GM23338 (cell line): Measurements from ENCODE around the gene ASB16.

Experiments
- CREB1 ChIP-seq: fragments of 250-450 bp; sonication (Bioruptor Pico); IDR thresholded peaks from 2 replicates; pipeline ENCODE4 v1.5.0; 2020; ENCODE audit warnings: low read depth, mild to moderate bottlenecking, moderate library complexity
- CTCF ChIP-seq, 2 experiments: fragments of 200-600 bp in 1 of 2; sonication (generic) in 1 of 2; conservative IDR thresholded peaks; 2 replicates each; pipeline versions ENCODE4 v1.5.1 to v1.6.1; 2016 to 2017; ENCODE audit warnings: antibody characterized with exemption in 2 of 2, low read depth in 2 of 2, mild to moderate bottlenecking in 2 of 2, moderate library complexity in 1 of 2
- EZH2 ChIP-seq: fragments of 200-600 bp; sonication (generic); IDR thresholded peaks from one replicate; pipeline ENCODE4 v1.8.0; 2017; ENCODE audit warnings: antibody characterized with exemption, mild to moderate bottlenecking, low read depth; ENCODE audit not compliant: unreplicated experiment
- EZH2phosphoT487 ChIP-seq: fragments of 200-600 bp; sonication (generic); IDR thresholded peaks from one replicate; pipeline ENCODE4 v1.8.1; 2018; ENCODE audit warnings: antibody characterized with exemption; ENCODE audit not compliant: unreplicated experiment
- POLR2AphosphoS5 ChIP-seq: IDR thresholded peaks from 2 replicates; pipeline ENCODE4 v1.6.1; 2016; ENCODE audit warnings: antibody characterized with exemption, low read depth
- ZNF331 ChIP-seq: fragments of 250-450 bp; sonication (Bioruptor Pico); IDR thresholded peaks from 2 replicates; pipeline ENCODE4 v1.5.0; 2020; ENCODE audit warnings: low read depth, mild to moderate bottlenecking, moderate library complexity
- TF ChIP-seq, protein P1 (sequence below): IDR thresholded peaks from 2 replicates; pipeline ENCODE4 v1.6.1; 2016; ENCODE audit warnings: antibody characterized with exemption

GRCh38 chr17:44120851-44121605 is 49.5 kb upstream of the ASB16 start:
- TF ChIP-seq EZH2phosphoT487 = no peak
- TF ChIP-seq, protein P1, sequence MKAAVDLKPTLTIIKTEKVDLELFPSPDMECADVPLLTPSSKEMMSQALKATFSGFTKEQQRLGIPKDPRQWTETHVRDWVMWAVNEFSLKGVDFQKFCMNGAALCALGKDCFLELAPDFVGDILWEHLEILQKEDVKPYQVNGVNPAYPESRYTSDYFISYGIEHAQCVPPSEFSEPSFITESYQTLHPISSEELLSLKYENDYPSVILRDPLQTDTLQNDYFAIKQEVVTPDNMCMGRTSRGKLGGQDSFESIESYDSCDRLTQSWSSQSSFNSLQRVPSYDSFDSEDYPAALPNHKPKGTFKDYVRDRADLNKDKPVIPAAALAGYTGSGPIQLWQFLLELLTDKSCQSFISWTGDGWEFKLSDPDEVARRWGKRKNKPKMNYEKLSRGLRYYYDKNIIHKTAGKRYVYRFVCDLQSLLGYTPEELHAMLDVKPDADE = no peak
- no peak for TF ChIP-seq CTCF (conservative IDR thresholded peaks at IDR 0.05; ENCODE audit: low read depth in 2 of 2)
- no peak for TF ChIP-seq CREB1 (CRISPR knock-in tag)
- no peak for TF ChIP-seq POLR2AphosphoS5
- no peak for TF ChIP-seq EZH2
- TF ChIP-seq ZNF331 = no peak
